ENCODE data around the gene LIN37. TPM values are rescaled to one million over a fixed set of nuclear protein-coding genes. Genes with fewer than 3 reads are reported as not detected.

LIN37 gene
- total and polyA plus RNA-seq, 2 experiments from 2014 or later: 4.3 to 6.8 TPM

DNA sequence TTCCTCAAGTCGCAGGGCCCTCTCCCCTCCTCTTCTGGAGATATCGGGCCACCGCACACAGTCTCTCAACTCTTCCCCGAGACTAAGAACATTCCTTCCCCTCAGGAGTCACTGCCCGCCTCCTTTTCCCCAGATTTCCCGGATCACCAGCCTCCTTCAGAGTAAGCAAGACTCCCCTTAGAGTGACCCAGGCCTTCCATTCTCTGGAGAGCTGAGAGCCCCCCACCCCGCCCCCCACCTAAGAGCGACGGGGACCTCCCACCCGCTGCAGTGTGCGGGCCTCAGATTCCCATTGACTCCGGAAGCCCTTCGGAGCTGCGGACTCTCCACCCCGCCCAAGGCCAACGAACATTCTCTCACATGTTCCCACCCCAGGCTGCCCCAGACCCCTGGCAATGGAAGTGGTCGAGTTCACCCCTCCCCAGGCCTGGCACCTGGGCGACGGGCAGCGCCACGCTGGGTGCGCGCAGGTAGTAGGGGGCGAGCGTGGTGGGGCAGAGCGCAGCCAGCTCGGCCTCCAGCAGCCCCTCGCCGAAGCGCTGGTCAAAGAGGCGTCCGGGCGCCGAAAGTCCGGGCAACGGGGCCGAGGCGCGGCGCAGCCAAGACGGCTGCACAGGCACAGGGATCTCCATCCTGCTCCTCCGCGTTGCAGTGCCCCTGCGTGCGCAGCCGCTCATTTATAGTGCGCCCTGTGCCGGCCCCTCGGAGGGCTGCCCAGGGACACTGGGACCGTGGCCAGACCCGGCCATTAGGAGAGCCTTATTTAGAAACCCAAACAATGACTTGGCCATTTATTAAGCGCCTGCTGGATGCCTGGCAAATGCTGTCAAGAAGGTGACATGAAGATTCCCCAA, 8.2 kb downstream of the LIN37 start, which contains the start of gene HSPB6:
TSS of gene HSPB6 (minus strand) at position 653 of the 854 bp plus-strand sequence. CDS start at position 632, 21 bp downstream.
- TF ChIP-seq POLR2AphosphoS5 (IDR thresholded peaks at IDR 0.05; ENCODE audit: low read depth) (0 out of 2 replicates have a peak, but pooled peaks have one; percentile 44), EZH2phosphoT487 (IDR thresholded peaks at IDR 0.05; ENCODE audit: unreplicated experiment) (no peak)
- Mint-ChIP-seq H3K27ac (peak within 1 kb of the TSS; percentile 93), H3K4me3 (peak within 1 kb of the TSS; percentile 83), H3K4me1 (peaks cover 15% of the 10 kb centered on the region), H3K9me3 (no peaks in the 10 kb centered on the region; the same call in 2 of the 3 replicates), H3K36me3 (ENCODE audit: low read depth) (peaks cover 21% of the 10 kb centered on the region), H3K27me3 (ENCODE audit: insufficient read depth, low read depth, poor library complexity) (peaks cover 38% of the 10 kb centered on the region)
- H3K27me3 ChIP-seq (ENCODE audit: insufficient read depth): peaks cover 28% of the 10 kb centered on the region
- H4K20me1 ChIP-seq (replicated peaks; ENCODE audit: insufficient read depth): peaks cover 3% of the 10 kb centered on the region
- no peak within 1 kb of the TSS for H3K27ac ChIP-seq (ENCODE audit: low read depth)
- peaks cover 4% of the 10 kb centered on the region for H3K4me1 ChIP-seq (ENCODE audit: insufficient read depth)
- peaks cover 13% of the 10 kb centered on the region for H3K79me2 ChIP-seq (replicated peaks; ENCODE audit: insufficient read depth)
- H3K9me2 ChIP-seq (ENCODE audit: insufficient read depth): no peaks in the 10 kb centered on the region
- H3K4me3 ChIP-seq: peak within 1 kb of the TSS; percentile 94
- peak within 1 kb of the TSS; percentile 93 for H3K4me2 ChIP-seq
- ATAC-seq (peak; percentile 25), DNase-seq (ENCODE audit: low spot score) (peak; percentile 70)
- peaks cover 9% of the 10 kb centered on the region; the same call in 1 of the 2 replicates for H3F3A ChIP-seq (replicated peaks; ENCODE audit: low read depth)
- H3K36me3 ChIP-seq (ENCODE audit: insufficient read depth): peaks cover 6% of the 10 kb centered on the region; the same call in 1 of the 2 replicates
- peak within 1 kb of the TSS; percentile 90 for H2AFZ ChIP-seq

DNA sequence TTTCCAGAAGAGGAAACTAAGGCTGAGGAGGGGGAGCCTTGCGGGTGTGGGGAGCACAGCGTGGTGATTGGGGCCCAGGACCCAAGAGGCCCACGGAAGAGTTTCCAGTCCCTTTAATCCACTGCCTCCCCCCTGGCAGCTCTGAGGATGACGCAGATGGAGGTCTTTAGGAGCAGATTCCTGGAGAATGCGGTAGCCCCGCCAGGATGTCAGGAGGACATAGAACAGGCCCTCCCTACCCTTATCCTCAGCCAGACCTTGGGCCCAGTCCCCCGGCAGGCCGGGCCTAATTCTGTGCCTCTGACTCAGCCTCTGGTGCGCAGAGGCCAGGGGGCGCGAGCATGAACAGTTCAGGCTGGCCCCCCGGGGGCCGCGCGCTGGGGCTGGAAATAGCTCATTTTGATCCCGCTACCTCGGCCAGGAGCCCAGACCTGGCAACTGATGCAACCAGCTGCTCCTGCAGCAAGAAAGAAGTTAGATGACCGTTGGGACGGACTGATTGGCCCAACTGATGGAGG, 8.9 kb downstream of the LIN37 start:
- Histone ChIP-seq H3K9me2 (ENCODE audit: insufficient read depth) (no peaks in the 10 kb centered on the region), H3K4me2 (peak overlapping the region; percentile 93), H3K27me3 (ENCODE audit: insufficient read depth) (peaks cover 28% of the 10 kb centered on the region), H2AFZ (peak overlapping the region; percentile 90), H3F3A (replicated peaks; ENCODE audit: low read depth) (peaks cover 9% of the 10 kb centered on the region; the same call in 1 of the 2 replicates), H3K27ac (ENCODE audit: low read depth) (no peak overlapping the region), H4K20me1 (replicated peaks; ENCODE audit: insufficient read depth) (peaks cover 3% of the 10 kb centered on the region), H3K4me3 (peak overlapping the region; percentile 94), H3K79me2 (replicated peaks; ENCODE audit: insufficient read depth) (peaks cover 13% of the 10 kb centered on the region), H3K4me1 (ENCODE audit: insufficient read depth) (peaks cover 4% of the 10 kb centered on the region), H3K36me3 (ENCODE audit: insufficient read depth) (peaks cover 6% of the 10 kb centered on the region; the same call in 1 of the 2 replicates)
- Mint-ChIP-seq H3K36me3 (ENCODE audit: low read depth) (peaks cover 26% of the 10 kb centered on the region), H3K9me3 (no peaks in the 10 kb centered on the region; the same call in 2 of the 3 replicates), H3K27me3 (ENCODE audit: insufficient read depth, low read depth, poor library complexity) (peaks cover 38% of the 10 kb centered on the region), H3K4me3 (peak overlapping the region; percentile 83), H3K27ac (peak overlapping the region; percentile 92), H3K4me1 (peaks cover 15% of the 10 kb centered on the region)
- DNase-seq (ENCODE audit: low spot score) (peak; percentile 52), ATAC-seq (peak; percentile 15)
- no peak for TF ChIP-seq JUNB (IDR thresholded peaks at IDR 0.05; ENCODE audit: unreplicated experiment)
- TF ChIP-seq POLR2AphosphoS5 (IDR thresholded peaks at IDR 0.05; ENCODE audit: low read depth): no peak; the same call in 1 of the 2 replicates
- TF ChIP-seq, protein P1, sequence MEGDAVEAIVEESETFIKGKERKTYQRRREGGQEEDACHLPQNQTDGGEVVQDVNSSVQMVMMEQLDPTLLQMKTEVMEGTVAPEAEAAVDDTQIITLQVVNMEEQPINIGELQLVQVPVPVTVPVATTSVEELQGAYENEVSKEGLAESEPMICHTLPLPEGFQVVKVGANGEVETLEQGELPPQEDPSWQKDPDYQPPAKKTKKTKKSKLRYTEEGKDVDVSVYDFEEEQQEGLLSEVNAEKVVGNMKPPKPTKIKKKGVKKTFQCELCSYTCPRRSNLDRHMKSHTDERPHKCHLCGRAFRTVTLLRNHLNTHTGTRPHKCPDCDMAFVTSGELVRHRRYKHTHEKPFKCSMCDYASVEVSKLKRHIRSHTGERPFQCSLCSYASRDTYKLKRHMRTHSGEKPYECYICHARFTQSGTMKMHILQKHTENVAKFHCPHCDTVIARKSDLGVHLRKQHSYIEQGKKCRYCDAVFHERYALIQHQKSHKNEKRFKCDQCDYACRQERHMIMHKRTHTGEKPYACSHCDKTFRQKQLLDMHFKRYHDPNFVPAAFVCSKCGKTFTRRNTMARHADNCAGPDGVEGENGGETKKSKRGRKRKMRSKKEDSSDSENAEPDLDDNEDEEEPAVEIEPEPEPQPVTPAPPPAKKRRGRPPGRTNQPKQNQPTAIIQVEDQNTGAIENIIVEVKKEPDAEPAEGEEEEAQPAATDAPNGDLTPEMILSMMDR (conservative IDR thresholded peaks at IDR 0.05; ENCODE audit: low read depth in 2 of 2): no peak
- TF ChIP-seq EZH2phosphoT487 (IDR thresholded peaks at IDR 0.05; ENCODE audit: unreplicated experiment): no peak
- TF ChIP-seq EZH2 (IDR thresholded peaks at IDR 0.05; ENCODE audit: low read depth, unreplicated experiment): no peak
- TF ChIP-seq ZNF331 (CRISPR knock-in tag; IDR thresholded peaks at IDR 0.05; ENCODE audit: low read depth): no peak
- no peak for TF ChIP-seq ZNF114 (CRISPR knock-in tag; IDR thresholded peaks at IDR 0.05)
- no peak for TF ChIP-seq STAT1 (IDR thresholded peaks at IDR 0.05; ENCODE audit: unreplicated experiment)
- TF ChIP-seq, protein P2, sequence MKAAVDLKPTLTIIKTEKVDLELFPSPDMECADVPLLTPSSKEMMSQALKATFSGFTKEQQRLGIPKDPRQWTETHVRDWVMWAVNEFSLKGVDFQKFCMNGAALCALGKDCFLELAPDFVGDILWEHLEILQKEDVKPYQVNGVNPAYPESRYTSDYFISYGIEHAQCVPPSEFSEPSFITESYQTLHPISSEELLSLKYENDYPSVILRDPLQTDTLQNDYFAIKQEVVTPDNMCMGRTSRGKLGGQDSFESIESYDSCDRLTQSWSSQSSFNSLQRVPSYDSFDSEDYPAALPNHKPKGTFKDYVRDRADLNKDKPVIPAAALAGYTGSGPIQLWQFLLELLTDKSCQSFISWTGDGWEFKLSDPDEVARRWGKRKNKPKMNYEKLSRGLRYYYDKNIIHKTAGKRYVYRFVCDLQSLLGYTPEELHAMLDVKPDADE (IDR thresholded peaks at IDR 0.05): no peak
- TF ChIP-seq, protein P3, sequence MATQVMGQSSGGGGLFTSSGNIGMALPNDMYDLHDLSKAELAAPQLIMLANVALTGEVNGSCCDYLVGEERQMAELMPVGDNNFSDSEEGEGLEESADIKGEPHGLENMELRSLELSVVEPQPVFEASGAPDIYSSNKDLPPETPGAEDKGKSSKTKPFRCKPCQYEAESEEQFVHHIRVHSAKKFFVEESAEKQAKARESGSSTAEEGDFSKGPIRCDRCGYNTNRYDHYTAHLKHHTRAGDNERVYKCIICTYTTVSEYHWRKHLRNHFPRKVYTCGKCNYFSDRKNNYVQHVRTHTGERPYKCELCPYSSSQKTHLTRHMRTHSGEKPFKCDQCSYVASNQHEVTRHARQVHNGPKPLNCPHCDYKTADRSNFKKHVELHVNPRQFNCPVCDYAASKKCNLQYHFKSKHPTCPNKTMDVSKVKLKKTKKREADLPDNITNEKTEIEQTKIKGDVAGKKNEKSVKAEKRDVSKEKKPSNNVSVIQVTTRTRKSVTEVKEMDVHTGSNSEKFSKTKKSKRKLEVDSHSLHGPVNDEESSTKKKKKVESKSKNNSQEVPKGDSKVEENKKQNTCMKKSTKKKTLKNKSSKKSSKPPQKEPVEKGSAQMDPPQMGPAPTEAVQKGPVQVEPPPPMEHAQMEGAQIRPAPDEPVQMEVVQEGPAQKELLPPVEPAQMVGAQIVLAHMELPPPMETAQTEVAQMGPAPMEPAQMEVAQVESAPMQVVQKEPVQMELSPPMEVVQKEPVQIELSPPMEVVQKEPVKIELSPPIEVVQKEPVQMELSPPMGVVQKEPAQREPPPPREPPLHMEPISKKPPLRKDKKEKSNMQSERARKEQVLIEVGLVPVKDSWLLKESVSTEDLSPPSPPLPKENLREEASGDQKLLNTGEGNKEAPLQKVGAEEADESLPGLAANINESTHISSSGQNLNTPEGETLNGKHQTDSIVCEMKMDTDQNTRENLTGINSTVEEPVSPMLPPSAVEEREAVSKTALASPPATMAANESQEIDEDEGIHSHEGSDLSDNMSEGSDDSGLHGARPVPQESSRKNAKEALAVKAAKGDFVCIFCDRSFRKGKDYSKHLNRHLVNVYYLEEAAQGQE (IDR thresholded peaks at IDR 0.05; ENCODE audit: unreplicated experiment): no peak
- TF ChIP-seq NANOG (IDR thresholded peaks at IDR 0.05; ENCODE audit: borderline replicate concordance): no peak

All from GM23338 (cell line).